ENCODE results near the gene USB1.
"Not testable (repeated sequence)": the region's sequence is repeated elsewhere in the genome, so short reads cannot be mapped to it uniquely, and the experiment has no call there.

Gene USB1

DNA sequence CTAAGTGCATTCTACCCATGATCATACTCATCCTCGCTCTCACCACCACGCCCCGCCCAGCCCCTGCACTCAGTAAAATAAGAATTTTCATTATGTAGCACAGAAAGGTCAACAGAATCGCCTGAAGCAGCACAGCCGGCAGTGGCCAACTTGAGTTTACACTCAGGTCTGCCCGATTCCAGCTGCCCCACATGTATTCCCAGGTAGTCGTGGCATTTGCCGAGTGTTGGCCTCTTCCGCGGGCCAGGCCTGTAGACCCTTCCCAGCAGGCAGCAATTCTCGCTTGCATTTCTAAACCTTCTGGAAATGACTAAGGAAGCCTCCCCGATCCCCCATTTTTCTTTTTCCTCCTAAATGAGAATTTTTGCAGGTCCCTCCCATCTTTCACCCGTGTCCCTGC lies 30.9 kb upstream of the USB1 start:
- no peak for DNase-seq (ENCODE audit: low spot score)

DNA sequence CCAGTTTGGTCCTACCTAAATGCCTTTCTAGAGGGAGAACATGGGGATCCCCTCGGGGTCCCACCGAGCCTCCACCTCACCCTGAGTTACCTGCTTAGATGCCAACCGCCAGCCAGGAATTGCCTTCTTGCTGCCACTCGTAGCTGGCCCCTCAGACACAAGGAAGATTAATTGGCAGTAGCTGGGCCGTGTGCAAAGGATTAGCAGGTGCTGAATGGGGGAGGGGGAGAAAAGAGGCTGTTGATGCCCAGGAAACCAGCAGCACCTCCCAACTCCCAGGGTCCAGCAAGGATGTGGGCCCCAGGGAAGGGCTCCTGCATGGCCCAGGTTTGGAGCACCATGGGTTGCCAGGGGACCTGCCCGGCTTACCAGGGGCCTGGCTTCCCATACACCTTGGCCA lies 30.2 kb upstream of the USB1 start, which contains the start of gene CNGB1:
TSS of gene CNGB1 (minus strand) at position 159 of the 400 bp plus-strand sequence. CDS start 3,842 bp downstream, outside the sequence.
- DNase-seq (ENCODE audit: low spot score), result no peak

DNA sequence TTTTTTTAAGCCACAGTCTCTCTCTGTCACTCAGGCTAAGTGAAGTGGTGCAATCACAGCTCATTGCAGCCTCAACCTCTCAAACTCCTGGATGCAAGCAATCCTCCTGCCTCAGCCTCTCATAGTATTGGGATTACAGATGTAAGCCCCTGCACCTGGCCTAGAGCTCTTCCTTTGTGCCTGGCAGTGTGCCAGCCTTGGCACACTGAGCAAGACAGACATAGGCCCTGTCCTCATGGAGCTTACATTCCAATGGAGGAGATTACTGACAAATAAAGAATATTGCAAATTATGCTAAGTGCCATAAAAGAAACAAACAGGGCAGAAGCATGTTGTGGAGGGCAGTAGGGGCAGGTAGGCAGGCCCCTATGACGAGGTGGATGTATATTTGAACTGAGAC lies 29.4 kb upstream of the USB1 start:
- DNase-seq (ENCODE audit: low spot score), result no peak

DNA sequence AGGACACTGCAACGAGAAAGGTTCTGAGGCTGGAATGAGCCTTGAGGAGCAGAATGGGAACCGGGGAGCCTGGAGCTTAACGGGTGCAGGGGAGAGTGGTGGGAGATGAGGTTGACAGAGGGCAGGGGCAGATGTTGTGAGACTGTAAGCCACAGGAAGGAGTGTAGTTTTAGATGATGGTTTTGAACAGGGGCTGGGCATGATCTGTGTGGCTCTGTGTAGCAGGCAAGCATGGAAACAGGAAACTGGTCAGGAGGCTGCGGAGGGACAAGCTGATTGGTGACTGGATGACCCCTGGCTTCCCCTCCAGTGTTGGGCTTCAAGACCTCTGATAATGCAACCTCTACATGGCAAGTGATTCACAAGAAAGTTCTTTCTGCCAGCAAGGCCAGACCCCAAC lies 28.9 kb upstream of the USB1 start:
- DNase-seq (ENCODE audit: low spot score), result no peak

DNA sequence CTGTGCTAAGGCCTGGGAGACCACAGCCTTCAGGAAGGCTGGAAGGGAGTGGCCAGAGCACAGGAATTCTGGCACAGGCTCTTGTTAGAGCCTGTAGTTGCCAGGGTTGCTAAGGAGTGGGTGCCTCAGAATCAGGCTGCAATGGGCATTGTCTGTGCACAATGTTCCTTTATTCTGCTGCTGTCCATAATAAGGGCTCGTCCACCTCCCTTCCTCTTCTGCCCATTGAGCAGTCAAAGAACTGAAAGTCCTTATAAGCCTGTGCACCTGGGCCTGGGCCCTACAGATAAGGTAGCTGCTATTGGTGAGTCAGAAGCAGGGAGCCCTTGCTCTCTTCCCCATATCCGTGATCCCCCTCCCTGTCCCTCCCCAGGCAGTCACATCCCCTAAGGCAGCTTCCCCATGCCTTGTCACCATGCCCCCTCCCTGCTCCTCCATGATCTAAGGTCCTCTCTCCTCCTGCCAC lies 24.8 kb upstream of the USB1 start:
- peak; percentile 63 for DNase-seq (ENCODE audit: low spot score)

DNA sequence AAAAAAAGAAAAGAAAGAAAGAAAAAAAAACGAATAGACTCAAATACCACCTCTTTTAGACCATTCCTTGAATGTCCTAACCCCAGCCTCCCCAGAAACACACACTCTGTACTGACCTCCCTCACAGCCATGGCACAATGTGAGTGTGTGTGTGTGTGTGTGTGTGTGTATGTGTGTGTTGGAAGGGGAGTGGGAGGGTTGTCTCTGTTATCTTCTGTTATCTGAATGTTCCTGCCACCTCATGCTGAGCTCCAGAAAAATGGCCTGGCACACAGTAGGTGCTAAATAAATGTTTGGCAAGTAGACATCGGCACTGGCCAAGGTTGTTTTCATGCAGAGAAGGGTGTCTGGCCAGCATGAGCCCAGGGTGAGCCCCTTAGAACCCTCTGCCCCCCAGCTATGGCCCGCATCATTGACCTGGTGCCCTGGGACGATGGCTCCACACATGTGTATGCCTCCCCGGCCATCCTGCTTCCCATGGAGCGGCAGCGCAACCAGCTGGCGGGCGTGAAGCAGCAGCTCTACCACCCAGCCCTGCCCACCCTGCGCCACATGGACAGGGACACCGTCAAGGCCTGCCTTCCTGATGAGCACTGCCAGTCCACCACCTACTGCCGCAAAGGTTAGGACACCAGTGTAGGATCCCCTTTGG lies 23.7 kb upstream of the USB1 start:
- DNase-seq (ENCODE audit: low spot score), result no peak

DNA sequence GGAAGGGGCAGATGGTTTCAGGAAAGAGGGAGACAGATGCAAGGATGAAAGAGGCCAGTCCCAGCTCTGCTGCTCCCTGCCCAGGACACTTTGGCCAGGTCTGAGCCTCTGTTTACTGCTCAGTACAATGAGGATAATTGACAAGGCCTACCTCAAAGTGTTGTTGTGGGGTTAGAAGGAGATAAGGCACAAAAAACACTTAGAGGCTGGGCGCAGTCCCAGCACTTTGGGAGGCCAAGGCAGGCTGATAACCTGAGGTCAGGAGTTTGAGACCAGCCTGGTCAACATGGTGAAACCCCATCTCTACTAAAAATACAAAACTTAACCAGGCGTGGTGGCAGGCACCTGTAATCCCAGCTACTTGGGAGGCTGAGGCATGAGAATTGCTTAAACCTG lies 23.1 kb upstream of the USB1 start:
- not testable (repeated sequence) for DNase-seq (ENCODE audit: low spot score)

DNA sequence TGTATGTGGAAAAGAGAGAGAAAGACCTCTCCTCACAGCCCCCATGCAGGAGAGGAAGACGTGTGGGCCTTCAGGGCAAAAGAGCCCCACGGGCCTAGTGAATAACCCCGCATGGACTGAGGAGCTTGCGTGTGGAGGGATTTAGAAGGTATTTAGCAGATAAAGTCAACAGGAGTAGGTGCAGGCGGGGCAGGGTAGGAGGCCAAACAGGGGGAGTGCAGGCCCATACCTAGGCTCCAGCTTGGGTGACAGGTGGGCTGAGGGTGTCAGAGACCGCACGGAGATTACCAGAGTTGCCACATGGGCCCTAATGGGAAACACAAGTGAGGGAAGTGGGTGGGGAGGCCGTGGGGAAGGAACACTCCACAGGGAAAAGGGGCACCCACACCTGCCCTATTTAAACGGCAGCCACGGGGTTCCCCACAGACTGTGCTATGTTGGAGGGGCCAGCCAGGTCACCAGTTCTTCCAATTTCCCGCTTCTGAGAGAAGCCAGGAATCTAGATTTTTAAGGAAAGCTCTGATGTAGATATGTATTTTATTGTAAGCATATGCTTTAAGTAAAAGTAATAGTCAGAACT lies 22.1 kb upstream of the USB1 start:
- no peak for DNase-seq (ENCODE audit: low spot score)

DNA sequence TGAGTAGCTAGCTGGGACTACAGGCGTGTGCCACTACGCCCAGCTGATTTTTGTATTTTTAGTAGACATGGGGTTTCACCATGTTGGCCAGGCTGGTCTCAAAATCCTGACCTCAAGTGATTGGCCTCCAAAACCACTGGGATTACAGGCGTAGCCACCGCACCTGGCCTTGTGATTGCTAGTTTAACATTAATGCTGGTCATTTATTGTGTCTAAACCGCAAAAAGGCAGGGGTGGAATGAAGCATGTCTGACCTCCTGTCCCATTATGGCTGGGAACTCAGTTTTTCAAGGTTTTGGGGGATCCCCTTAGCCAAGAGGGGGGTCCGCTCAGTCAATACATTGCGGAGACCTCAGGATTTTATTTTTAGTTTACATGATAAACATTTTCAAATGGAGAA lies 19.6 kb upstream of the USB1 start:
- no peak for DNase-seq (ENCODE audit: low spot score)

DNA sequence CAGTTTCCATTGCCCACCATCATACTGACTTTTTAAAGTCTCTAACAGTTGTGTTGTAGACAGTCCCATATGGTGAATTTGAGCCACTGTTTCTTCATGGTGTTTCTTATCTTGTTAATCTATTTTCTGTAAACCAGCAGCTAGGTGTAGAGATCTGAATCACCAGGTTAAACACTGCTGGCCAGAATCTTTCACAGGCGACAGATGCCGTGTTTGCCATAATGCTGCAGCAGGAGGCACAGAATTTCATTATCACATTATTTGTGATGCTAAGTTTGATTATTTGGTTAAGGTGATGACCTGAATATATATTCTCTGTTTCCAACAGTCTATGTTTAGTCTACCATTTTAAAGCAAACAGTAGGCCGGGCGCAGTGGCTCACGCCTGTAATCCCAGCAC lies 18.8 kb upstream of the USB1 start:
- DNase-seq (ENCODE audit: low spot score), result no peak

DNA sequence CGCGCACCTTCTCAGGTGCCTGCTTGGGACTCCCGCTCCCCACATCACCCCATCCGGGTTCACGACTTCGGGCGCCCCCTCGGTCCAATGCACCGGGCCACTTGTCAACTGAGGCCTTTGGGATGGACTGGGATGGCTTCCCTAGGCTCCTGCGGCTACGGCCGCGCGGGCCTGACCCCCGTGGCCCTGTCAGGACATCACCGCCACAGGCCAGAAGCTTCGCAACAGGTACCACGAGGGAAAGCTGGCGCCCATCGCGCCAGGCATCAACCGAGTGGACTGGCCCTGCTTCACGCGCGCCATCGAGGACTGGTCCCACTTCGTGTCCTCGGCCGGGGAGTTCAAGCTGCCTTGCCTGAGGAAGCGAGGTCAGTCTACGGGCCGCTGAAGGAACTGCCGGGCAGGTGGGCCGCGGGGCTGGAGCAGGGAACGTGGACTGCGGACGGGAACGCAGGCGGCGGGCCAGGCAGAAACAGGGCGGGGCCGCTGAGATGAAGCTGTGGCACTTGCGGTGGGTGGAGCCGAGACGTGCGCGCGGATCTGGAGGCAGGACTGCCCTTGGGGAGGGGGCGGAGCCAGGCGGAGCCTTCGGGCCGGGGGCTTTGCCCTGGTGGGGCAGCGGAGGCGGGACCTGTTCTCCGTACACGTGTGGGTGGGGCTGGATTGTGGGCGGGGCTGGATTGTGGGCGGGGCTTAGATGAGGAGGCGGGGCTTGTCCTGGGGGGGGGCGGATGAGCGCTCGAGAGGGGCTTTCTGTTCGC lies 16.6 kb upstream of the USB1 start:
- peak; percentile 81 for DNase-seq (ENCODE audit: low spot score)

DNA sequence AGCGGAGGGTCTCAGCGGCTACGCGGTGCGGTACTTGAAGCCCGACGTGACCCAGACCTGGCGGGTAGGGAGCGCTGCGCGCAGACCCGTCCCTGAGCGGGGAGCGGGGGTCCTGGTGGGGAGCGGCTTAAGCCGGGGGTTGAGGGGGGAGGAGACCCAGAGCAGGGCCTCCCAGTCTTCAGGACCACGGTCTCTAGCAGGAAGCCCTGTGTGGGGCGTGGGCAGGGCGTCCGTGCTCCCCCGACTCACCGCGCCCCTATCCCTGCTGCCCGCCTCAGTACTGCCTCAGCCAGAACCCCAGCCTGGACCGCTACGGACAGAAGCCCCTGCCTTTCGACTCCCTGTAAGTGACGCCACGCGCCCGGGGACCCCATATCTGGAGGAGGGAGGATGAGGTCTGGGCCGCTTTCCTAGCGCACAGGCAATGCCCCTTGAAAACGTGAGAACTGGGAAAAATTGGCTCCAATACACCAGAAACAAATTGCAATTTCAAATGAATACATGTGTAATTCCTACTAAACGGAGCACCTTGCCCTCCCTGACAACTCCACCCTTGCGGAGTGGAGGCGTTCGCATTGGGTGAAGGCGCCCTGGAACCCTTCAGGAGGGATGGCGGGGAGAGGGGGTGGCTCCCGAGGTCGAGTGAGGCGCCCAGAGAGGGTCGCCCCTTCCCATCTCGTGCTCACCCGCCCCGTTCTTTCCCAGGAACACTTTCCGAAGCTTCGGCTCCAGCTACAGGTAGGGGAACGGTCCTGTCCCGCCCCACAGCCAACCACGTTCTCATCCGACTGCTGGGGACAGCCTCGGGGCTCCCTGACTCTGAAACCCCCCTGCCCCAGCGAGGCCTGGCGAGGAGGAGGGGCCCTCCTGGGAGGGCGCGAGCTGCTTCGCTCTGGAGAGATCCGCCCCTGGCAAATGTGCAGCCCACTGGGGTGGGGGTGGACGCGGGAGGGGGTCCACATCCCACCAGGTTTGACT lies 15.7 kb upstream of the USB1 start:
- no peak for DNase-seq (ENCODE audit: low spot score)

DNA sequence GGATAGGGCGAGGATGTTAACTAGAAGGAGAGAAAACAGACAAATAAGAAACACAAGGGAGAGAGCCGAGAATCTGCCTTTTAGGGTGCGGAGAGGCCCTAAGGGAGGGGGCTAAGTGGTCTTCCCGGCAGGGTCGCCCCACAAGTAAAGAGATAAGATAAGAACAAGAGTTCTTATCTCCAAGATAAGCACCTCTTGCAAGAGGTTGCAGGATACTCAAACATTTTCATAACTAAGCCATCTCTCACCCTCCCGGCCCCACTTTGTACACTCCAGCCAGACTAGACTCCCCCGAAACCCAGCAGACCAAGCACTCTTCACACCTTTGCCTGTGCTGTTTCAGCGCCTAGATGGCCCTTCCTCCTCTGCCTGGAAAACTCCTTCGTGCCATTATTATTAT lies 15.0 kb upstream of the USB1 start:
- no peak for DNase-seq (ENCODE audit: low spot score)

DNA sequence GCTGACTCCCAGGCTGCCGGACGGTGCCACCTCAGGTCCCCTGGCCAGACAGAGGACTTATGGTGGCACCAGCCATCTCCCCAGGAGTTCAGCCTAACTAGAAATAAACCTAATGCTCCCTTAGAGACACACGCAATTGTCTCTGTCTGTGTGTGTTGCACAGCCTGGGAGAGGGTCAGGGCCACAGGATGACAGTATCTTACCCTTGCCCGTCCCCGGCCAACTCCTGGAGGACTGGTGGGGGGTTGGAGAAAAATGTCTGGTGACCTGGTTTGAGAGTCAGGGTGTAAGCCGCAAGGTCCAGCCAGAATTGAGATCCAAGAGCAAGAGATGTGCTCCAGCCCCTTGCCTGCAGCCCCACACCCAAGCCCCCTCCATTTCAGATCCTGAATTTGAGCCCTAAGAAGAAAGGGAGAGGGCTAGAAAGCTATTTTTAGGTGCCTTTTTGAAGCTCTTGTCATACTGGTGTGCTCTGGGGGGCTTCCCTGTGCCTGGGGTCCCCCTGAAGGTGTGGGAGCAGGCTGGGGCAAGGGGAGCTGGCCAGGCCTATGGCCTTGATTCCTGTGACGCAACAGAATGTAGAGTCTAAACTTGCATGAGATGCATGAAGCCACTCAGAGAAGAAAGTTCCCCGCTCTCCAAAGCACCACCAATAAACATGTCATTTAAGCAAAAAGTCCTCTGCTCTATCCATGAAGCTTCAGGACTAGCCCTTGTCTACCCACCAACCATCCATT lies 13.6 kb upstream of the USB1 start:
- no peak for DNase-seq (ENCODE audit: low spot score)

DNA sequence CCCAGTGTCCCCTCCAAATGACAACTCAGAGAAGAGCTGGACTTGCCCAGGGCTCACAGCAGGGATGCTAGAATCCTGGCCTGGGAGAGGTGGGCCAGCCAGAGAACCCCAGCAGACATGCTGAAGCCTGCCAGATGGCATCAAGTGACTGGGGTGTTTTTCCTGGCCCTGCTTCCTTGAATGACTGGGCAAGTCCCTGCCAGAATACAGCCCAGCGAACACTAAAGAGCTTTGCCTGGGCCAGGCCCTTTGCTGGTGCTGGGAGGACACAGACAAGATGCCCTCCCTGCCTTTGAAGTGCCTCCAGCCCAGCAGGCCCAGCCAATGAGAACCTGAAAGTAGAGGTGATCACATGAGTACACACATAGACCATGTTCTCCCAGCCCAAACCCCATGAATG lies 12.3 kb upstream of the USB1 start:
- DNase-seq (ENCODE audit: low spot score), result no peak

DNA sequence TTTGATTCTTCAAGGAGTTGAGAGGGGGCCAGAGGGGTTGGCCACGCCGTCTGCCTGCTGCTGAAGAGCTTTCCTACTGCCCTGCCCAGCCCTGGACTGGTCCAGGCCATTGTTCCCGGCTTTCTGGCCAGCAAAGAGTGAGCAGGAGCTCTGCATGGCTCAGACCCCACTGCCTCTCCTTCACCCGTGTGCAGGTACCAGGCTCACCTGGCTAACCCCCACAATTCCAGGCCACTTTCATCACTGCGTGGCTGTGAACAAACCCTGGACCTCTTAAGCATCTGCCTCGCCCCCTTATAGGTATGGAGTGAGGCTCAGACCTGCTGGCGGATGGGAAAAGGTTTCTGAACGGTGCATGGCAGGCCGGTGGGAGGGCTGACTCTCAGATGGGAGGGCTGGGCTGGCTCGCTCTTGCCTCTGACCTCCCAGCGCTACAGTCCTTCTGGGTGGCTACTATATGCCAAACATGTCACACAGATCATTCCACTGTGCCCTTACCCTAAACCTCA lies 9.6 kb upstream of the USB1 start:
- no peak for DNase-seq (ENCODE audit: low spot score)

DNA sequence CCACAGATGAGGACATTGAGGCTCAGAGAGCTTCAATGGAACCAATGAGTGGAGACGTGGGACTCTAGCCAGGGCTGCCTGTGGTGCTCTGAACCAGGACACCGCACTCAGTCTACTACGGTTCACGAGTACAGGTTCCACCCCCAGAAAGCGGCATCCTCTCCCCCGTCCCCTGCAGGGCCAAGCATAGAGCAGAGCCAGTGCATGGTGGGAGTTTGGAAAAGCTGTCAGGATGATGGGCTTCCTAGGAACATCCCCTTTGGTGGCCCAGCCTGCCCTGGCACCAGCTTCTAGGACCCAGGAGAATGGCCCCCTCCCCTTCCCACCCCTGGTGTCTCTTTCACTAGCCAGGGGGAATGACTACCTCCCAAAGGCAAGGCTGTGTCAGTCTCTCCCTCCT lies 9.1 kb upstream of the USB1 start:
- DNase-seq (ENCODE audit: low spot score), result no peak

DNA sequence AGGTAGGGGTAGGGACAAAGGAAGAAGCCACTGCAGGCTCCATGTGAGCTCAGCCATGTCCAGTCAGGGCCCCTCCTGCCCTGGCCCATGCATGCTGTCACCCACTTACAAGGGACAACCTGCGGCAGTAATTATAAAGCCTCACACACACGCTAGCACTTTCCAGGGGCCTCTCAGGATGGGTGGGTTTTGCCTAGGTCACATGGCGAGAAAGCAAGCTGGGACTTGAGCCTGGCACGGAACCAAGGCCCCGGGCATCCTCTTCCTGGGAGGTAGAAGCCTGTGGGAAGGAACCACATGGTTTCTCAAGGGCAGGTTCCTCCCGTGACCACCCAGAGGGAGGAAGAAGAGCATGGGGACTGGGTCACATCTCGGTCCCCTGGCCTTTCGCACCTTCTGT lies 7.8 kb upstream of the USB1 start:
- no peak for DNase-seq (ENCODE audit: low spot score)

DNA sequence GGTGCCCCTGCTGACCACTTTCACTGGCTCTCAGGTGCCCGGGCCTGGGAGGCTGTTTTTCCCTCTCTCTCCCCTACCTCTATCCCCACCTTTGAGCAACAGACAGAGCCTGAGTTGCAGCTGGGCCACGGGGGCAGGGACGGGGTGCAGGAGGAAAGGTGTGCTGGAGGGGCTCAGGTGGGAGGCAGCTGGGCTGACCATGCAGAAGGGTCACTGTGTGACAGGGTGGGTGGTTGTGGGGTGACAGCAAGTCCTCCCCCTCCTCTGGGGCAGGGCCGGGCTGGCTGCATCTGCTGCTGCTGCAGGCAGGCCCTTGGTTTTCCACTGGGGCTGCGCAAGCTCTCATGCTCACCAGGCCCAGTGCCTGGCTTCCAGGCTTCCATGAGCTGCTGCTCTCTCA lies 7.3 kb upstream of the USB1 start:
- DNase-seq (ENCODE audit: low spot score), result no peak

DNA sequence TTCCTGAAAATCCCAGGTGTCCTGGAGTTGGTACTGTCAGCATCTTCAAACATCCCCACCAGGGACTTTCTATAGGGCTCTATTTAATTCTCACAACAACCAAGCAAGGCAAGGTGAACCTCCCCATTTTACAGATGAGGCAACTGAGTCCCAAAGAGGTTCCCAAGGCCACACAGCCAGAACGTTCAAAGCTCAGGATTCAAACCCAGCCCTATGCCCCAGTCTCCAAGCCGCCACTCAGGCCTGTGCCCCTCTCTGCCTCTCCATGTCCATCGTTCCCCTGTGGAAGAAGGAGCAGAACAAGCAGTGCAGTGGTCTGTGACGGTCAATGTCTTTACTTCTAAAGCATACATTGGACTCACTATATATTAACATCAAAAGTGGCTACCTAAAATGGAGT lies 6.8 kb upstream of the USB1 start:
- DNase-seq (ENCODE audit: low spot score), result no peak

DNA sequence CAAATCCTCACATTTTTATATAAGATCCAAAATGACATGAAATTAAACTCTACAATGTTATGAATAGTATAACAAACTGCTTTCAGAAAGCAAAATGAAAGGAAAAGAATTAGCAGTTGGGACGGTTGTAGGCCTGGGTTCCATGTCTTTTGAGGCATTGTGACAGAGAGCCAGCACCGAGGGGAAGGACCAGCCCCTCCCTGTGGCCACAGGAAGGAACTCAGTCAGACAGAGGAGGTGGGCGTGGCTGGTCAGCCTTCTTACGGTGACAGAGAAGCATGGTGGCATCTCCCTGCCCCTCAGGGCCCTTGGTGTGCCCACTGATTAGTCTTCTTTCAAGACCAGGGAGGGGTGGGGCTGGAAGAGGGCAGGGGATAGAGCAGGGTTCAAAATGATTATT lies 6.4 kb upstream of the USB1 start:
- DNase-seq (ENCODE audit: low spot score), result peak; percentile 71
